HepG2 (cell line): ENCODE results near the gene GFY. TPM values are rescaled to one million over a fixed set of nuclear protein-coding genes. Genes with fewer than 3 reads are reported as not detected.

Experiments
- HMG20B ChIP-seq: conservative IDR thresholded peaks from 2 replicates; pipeline ENCODE4 v1.6.1; 2016; ENCODE audit warnings: missing genetic modification reagents, missing compliant biosample characterization
- MTF2 ChIP-seq: sonication (generic); formaldehyde crosslinking; IDR thresholded peaks from 2 replicates; pipeline ENCODE4 v1.5.0; 2020; ENCODE audit warnings: missing genetic modification reagents, borderline replicate concordance
- NBN ChIP-seq: fragments of 450-650 bp; conservative IDR thresholded peaks from 2 replicates; pipeline ENCODE4 v1.6.1; 2017
- ZNF180 ChIP-seq: sonication (generic); formaldehyde crosslinking; IDR thresholded peaks from 2 replicates; pipeline ENCODE4 v1.4.0; 2020; ENCODE audit warnings: low read depth, missing genetic modification reagents, borderline replicate concordance
- ZNF660 ChIP-seq: sonication (generic); formaldehyde crosslinking; IDR thresholded peaks from 2 replicates; pipeline ENCODE4 v1.5.1; 2020; ENCODE audit warnings: mild to moderate bottlenecking, low read depth, missing genetic modification reagents, borderline replicate concordance
- ZNF687 ChIP-seq: sonication (generic); formaldehyde crosslinking; IDR thresholded peaks from 2 replicates; pipeline ENCODE4 v1.5.1; 2020; ENCODE audit warnings: mild to moderate bottlenecking, missing genetic modification reagents, moderate library complexity
- ZNF710 ChIP-seq: sonication (generic); formaldehyde crosslinking; IDR thresholded peaks from 2 replicates; pipeline ENCODE4 v1.5.0; 2020; ENCODE audit warnings: mild to moderate bottlenecking, missing genetic modification reagents, borderline replicate concordance
- ZZZ3 ChIP-seq: sonication (generic); formaldehyde crosslinking; IDR thresholded peaks from 2 replicates; pipeline ENCODE4 v1.4.0; 2020; ENCODE audit warnings: missing genetic modification reagents, mild to moderate bottlenecking, borderline replicate concordance
- polyA plus RNA-seq, 8 experiments: library from polyadenylated mRNA; depleted of rRNA in 3 of 8; stranded (reverse) in 7 of 8; unstranded in 1 of 8; fragments of >200 nt; fragmentation: Illumina TruSeq in 4 of 8; extraction: Trizol in 4 of 8; gene quantifications; 2 replicates each; pipeline versions ENCODE4 v1.2.1 to v1.2.3, GENCODE V29; 2011 to 2016; ENCODE audit warnings: low read depth in 4 of 8, missing spikeins in 1 of 8, mixed read lengths in 1 of 8; ENCODE audit not compliant: insufficient read depth in 1 of 8
- total RNA-seq, 5 experiments: library from RNA; depleted of rRNA; stranded (reverse); fragments of >200 nt; fragmentation: Illumina TruSeq; extraction: Trizol; gene quantifications; 2 replicates each; pipeline ENCODE4 v1.2.3, GENCODE V29; 2016; ENCODE audit warnings: low read depth in 1 of 5
- TF ChIP-seq, protein P1 (sequence below): sonication (generic); formaldehyde crosslinking; IDR thresholded peaks from 2 replicates; pipeline ENCODE4 v1.4.0; 2020; ENCODE audit warnings: missing genetic modification reagents

GFY gene
- total and polyA plus RNA-seq, 2 of the 13 experiments (the other 11 are each of a cell fraction or from before 2014, with no cell fraction given): not detected

DNA sequence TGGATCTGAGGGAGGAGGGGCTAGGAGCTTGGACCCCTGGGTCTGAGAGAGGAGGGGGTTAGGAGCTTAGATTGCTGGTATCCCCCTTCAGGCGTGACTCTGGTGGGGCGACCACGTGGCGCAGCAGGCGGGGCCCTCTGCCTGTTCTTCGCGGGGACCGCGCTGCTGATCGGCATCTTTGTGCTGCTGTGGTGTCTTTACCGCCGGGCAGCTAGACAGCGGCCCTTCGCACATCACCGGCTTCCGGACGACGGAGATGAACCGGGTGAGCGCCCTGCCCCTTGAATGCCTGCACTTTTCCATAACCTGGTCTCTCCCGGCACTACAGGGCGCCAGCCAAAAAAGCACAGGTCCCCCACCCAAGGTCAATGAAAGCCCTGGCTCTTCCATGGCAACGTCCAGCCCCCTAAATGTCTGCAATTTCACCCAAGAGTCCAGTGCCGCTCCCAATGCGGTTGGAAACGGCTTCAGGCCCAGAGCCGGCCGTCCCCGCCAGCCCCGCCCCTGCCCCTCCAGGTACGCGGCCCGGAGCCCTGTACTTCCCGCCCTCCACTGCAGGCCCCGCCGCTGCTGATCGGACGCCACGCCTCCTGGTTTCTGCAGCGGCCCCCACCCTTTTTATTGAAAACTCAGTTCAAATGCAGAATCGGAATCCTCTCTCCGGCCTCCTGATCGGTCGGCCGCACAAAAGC, 2.8 kb downstream of the GFY start (continued):
- TF ChIP-seq ZNF687: peak; percentile 52; the same call in 1 of the 2 replicates
- 0 out of 2 replicates have a peak, but pooled peaks have one; percentile 52 for TF ChIP-seq MTF2
- TF ChIP-seq HMG20B (CRISPR knock-in tag): no peak
- no peak for TF ChIP-seq NBN
- no peak for TF ChIP-seq ZNF710 (CRISPR knock-in tag)
- TF ChIP-seq, protein P1, sequence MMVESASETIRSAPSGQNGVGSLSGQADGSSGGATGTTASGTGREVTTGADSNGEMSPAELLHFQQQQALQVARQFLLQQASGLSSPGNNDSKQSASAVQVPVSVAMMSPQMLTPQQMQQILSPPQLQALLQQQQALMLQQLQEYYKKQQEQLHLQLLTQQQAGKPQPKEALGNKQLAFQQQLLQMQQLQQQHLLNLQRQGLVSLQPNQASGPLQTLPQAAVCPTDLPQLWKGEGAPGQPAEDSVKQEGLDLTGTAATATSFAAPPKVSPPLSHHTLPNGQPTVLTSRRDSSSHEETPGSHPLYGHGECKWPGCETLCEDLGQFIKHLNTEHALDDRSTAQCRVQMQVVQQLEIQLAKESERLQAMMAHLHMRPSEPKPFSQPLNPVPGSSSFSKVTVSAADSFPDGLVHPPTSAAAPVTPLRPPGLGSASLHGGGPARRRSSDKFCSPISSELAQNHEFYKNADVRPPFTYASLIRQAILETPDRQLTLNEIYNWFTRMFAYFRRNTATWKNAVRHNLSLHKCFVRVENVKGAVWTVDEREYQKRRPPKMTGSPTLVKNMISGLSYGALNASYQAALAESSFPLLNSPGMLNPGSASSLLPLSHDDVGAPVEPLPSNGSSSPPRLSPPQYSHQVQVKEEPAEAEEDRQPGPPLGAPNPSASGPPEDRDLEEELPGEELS (CRISPR knock-in tag): no peak
- TF ChIP-seq ZNF660 (CRISPR knock-in tag): no peak
- TF ChIP-seq ZNF180 (CRISPR knock-in tag): no peak
- TF ChIP-seq ZZZ3 (CRISPR knock-in tag): no peak
